NCI-H2107 treated with DMSO at 0.1 percent for 48 hours (cell line): ENCODE measurements around the gene PBOV1.
A peak's percentile ranks its signal among the peaks of the same experiment; 100 is the strongest.
"Not testable (repeated sequence)": the region's sequence is repeated elsewhere in the genome, so short reads cannot be mapped to it uniquely, and the experiment has no call there.

Experiments
- DNase-seq: peaks from one replicate; lab custom pipeline; 2025; ENCODE audit not compliant: unreplicated experiment; lab: John Stamatoyannopoulos, UW

PBOV1 gene

GRCh38 chr6:138239774-138240173 is 21.5 kb upstream of the PBOV1 start:
- DNase-seq, result no peak

- no peak for DNase-seq
Observed at GRCh38 chr6:138238368-138238767, 20.1 kb upstream of the PBOV1 start.

GRCh38 chr6:138237463-138237862 is 19.2 kb upstream of the PBOV1 start:
- no peak for DNase-seq

- no peak for DNase-seq
Observed at GRCh38 chr6:138235693-138236092, 17.4 kb upstream of the PBOV1 start.

GRCh38 chr6:138235205-138235604 is 16.9 kb upstream of the PBOV1 start:
- DNase-seq, result no peak

- no peak for DNase-seq
Observed at GRCh38 chr6:138234363-138234762, 16.1 kb upstream of the PBOV1 start.

GRCh38 chr6:138231381-138231886 is 13.1 kb upstream of the PBOV1 start:
- DNase-seq, result peak; percentile 64

- DNase-seq, result no peak
Observed at GRCh38 chr6:138230759-138231380, 12.6 kb upstream of the PBOV1 start.

GRCh38 chr6:138230221-138230620 is 11.9 kb upstream of the PBOV1 start:
- DNase-seq, result no peak

GRCh38 chr6:138229663-138230179 is 11.4 kb upstream of the PBOV1 start:
- no peak for DNase-seq

- peak; percentile 36 for DNase-seq
Observed at GRCh38 chr6:138229072-138229471, 10.8 kb upstream of the PBOV1 start.

GRCh38 chr6:138227316-138227781 is 9.1 kb upstream of the PBOV1 start:
- peak; percentile 58 for DNase-seq

GRCh38 chr6:138226700-138227315 is 8.5 kb upstream of the PBOV1 start:
- DNase-seq, result no peak

GRCh38 chr6:138225953-138226352 is 7.7 kb upstream of the PBOV1 start:
- no peak for DNase-seq

- no peak for DNase-seq
Observed at GRCh38 chr6:138222901-138223546, 4.7 kb upstream of the PBOV1 start.

GRCh38 chr6:138219901-138220300 is 1.6 kb upstream of the PBOV1 start:
- no peak for DNase-seq

GRCh38 chr6:138219398-138219797 is 1.1 kb upstream of the PBOV1 start:
- no peak for DNase-seq

- DNase-seq, result no peak
Observed at GRCh38 chr6:138215093-138215782, 3.1 kb downstream of the PBOV1 start.

GRCh38 chr6:138212530-138212929 is 5.8 kb downstream of the PBOV1 start:
- not testable (repeated sequence) for DNase-seq

GRCh38 chr6:138211601-138212000 is 6.7 kb downstream of the PBOV1 start:
- no peak for DNase-seq

- DNase-seq, result no peak
Observed at GRCh38 chr6:138211048-138211581, 7.2 kb downstream of the PBOV1 start.
